Stimulated activated CD8-positive, alpha-beta memory T cell treated with anti-CD3 and anti-CD28 coated beads, Interleukin-7, amount 100 ng/mL, for 1 hour (primary cell): ENCODE results near the gene SEC14L5.
"Not testable (repeated sequence)": the region's sequence is repeated elsewhere in the genome, so short reads cannot be mapped to it uniquely, and the experiment has no call there.

Source experiments
- DNase-seq, 2 donors: peaks; one replicate each; pipeline ENCODE4 v3.0.0-alpha.2; 2020; ENCODE audit warnings: low read depth in 2 of 2

SEC14L5 gene

GRCh38 chr16:5036228-5037156 lies 78.4 kb downstream of the SEC14L5 start:
- no peak for DNase-seq

- no peak for DNase-seq
These were observed 82.3 kb downstream of the SEC14L5 start for GRCh38 chr16:5040451-5040850.

GRCh38 chr16:5041600-5042133 lies 83.5 kb downstream of the SEC14L5 start:
- DNase-seq = no peak

- no peak for DNase-seq
These were observed 84.5 kb downstream of the SEC14L5 start for GRCh38 chr16:5042574-5043171.

- no peak for DNase-seq
These were observed 85.9 kb downstream of the SEC14L5 start for GRCh38 chr16:5044011-5044540.

- DNase-seq = not testable (repeated sequence)
These were observed 86.5 kb downstream of the SEC14L5 start for GRCh38 chr16:5044581-5044980.

GRCh38 chr16:5045499-5046115 lies 87.5 kb downstream of the SEC14L5 start:
- no peak for DNase-seq

GRCh38 chr16:5046914-5047313 lies 88.8 kb downstream of the SEC14L5 start:
- no peak for DNase-seq

GRCh38 chr16:5054876-5055865 lies 97.0 kb downstream of the SEC14L5 start:
- DNase-seq = no peak

GRCh38 chr16:5056352-5056751 lies 98.2 kb downstream of the SEC14L5 start:
- no peak for DNase-seq

- no peak for DNase-seq
These were observed 100.3 kb downstream of the SEC14L5 start for GRCh38 chr16:5058476-5058875.

GRCh38 chr16:5059386-5060072 lies 101.4 kb downstream of the SEC14L5 start:
- no peak for DNase-seq

GRCh38 chr16:5060073-5060641 lies 102.0 kb downstream of the SEC14L5 start:
- DNase-seq = no peak

- DNase-seq = no peak
These were observed 103.9 kb downstream of the SEC14L5 start for GRCh38 chr16:5062051-5062450.

- DNase-seq = no peak
These were observed 104.9 kb downstream of the SEC14L5 start for GRCh38 chr16:5062790-5063765.

GRCh38 chr16:5064915-5065314 lies 106.8 kb downstream of the SEC14L5 start:
- DNase-seq = no peak

- no peak for DNase-seq
These were observed 107.2 kb downstream of the SEC14L5 start for GRCh38 chr16:5065326-5065725.

- no peak for DNase-seq
These were observed 107.7 kb downstream of the SEC14L5 start, which contains the start of gene C16orf89 for GRCh38 chr16:5065813-5066212. Gene C16orf89 (minus strand): TSS chr16:5065956. CDS start chr16:5065908, 48 bp downstream.

- no peak for DNase-seq
These were observed 108.4 kb downstream of the SEC14L5 start for GRCh38 chr16:5066511-5066910.
